NB4 (cell line): ENCODE data around the gene ADH6.

Experiments
- MYC ChIP-seq: IDR thresholded peaks from 2 replicates; pipeline ENCODE4 v1.6.1; 2011; ENCODE audit warnings: low read depth, low read length
- POLR2A ChIP-seq: IDR thresholded peaks from 2 replicates; pipeline ENCODE4 v1.6.1; 2011; ENCODE audit warnings: mild to moderate bottlenecking; ENCODE audit not compliant: insufficient read length; ENCODE audit errors: extremely low read depth
- TF ChIP-seq, protein P1 (sequence below): IDR thresholded peaks from one replicate; pipeline ENCODE4 v1.5.1; 2012; ENCODE audit warnings: low read depth, low read length
- TF ChIP-seq, protein P2 (sequence below): IDR thresholded peaks from 2 replicates; pipeline ENCODE4 v1.6.1; 2011; ENCODE audit warnings: low read depth, low read length

DNA sequence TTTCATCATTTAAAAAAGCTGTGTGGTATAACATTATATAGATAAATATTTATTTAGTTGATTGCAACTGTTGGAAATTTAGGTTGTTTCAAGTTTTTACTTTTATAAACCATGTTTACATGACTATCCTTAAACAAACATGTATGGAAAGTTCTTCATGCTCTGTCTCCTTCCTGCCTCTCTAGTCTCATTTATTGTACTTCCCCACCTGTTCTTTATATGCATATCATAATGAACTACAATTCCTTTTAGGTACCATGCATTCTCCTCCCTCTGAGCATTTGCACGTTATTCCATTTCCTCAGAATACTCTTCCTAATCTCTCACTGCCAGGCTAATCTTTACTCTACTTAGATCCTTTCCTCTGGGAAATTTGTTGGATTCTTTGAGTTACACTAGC, 16.9 kb upstream of the ADH6 start:
- TF ChIP-seq, protein P1, sequence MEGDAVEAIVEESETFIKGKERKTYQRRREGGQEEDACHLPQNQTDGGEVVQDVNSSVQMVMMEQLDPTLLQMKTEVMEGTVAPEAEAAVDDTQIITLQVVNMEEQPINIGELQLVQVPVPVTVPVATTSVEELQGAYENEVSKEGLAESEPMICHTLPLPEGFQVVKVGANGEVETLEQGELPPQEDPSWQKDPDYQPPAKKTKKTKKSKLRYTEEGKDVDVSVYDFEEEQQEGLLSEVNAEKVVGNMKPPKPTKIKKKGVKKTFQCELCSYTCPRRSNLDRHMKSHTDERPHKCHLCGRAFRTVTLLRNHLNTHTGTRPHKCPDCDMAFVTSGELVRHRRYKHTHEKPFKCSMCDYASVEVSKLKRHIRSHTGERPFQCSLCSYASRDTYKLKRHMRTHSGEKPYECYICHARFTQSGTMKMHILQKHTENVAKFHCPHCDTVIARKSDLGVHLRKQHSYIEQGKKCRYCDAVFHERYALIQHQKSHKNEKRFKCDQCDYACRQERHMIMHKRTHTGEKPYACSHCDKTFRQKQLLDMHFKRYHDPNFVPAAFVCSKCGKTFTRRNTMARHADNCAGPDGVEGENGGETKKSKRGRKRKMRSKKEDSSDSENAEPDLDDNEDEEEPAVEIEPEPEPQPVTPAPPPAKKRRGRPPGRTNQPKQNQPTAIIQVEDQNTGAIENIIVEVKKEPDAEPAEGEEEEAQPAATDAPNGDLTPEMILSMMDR: no peak
- TF ChIP-seq POLR2A (no peak), MYC (no peak)
- TF ChIP-seq, protein P2, sequence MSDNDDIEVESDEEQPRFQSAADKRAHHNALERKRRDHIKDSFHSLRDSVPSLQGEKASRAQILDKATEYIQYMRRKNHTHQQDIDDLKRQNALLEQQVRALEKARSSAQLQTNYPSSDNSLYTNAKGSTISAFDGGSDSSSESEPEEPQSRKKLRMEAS: no peak
